Endodermal cell (in vitro differentiated cells): Measurements from ENCODE around the gene SLC2A1. TPM values are rescaled to one million over a fixed set of nuclear protein-coding genes. Genes with fewer than 3 reads are reported as not detected.
A peak's percentile ranks its signal among the peaks of the same experiment; 100 is the strongest.

Experiments
- DNase-seq: peaks from one replicate; pipeline ENCODE4 v3.0.0-alpha.2; 2017
- H3K27ac ChIP-seq: 2 replicates; pipeline ENCODE4 v1.5.1; 2013; ENCODE audit warnings: mild to moderate bottlenecking, low read depth, low read length, moderate library complexity
- H3K27me3 ChIP-seq: 2 replicates; pipeline ENCODE4 v1.6.1; 2013; ENCODE audit warnings: mild to moderate bottlenecking, low read length, moderate library complexity; ENCODE audit not compliant: insufficient read depth, control insufficient read depth, poor library complexity, severe bottlenecking
- H3K36me3 ChIP-seq: 2 replicates; pipeline ENCODE4 v1.7.0; 2013; ENCODE audit warnings: mild to moderate bottlenecking, low read length, moderate library complexity; ENCODE audit not compliant: control insufficient read depth, insufficient read depth
- H3K4me1 ChIP-seq: one replicate; pipeline ENCODE4 v1.7.0; 2013; ENCODE audit warnings: low read length; ENCODE audit not compliant: control insufficient read depth, insufficient read depth
- H3K4me3 ChIP-seq: 2 replicates; pipeline ENCODE4 v1.5.1; 2013; ENCODE audit warnings: mild to moderate bottlenecking, low read length, moderate library complexity
- H3K9ac ChIP-seq: 2 replicates; pipeline ENCODE4 v1.6.1; 2013; ENCODE audit warnings: mild to moderate bottlenecking, low read length, moderate library complexity; ENCODE audit not compliant: poor library complexity, severe bottlenecking; ENCODE audit errors: extremely low read depth
- H3K9me3 ChIP-seq: 2 replicates; pipeline ENCODE4 v1.6.1; 2013; ENCODE audit warnings: mild to moderate bottlenecking, low read length, moderate library complexity; ENCODE audit not compliant: control insufficient read depth
- H3K27ac Mint-ChIP-seq: 2 replicates; pipeline ENCODE4 v1.8.0; 2020; ENCODE audit warnings: mixed read lengths
- H3K27me3 Mint-ChIP-seq: 2 replicates; pipeline ENCODE4 v1.8.0; 2021; ENCODE audit warnings: mild to moderate bottlenecking, mixed read lengths; ENCODE audit not compliant: insufficient read depth
- H3K36me3 Mint-ChIP-seq: 2 replicates; pipeline ENCODE4 v1.8.0; 2020; ENCODE audit warnings: low read depth, mixed read lengths
- H3K4me1 Mint-ChIP-seq: 2 replicates; pipeline ENCODE4 v1.8.0; 2020; ENCODE audit warnings: mixed read lengths
- H3K4me3 Mint-ChIP-seq: 2 replicates; pipeline ENCODE4 v1.8.0; 2020; ENCODE audit warnings: mild to moderate bottlenecking, moderate library complexity, mixed read lengths
- H3K9me3 Mint-ChIP-seq: 2 replicates; pipeline ENCODE4 v1.8.0; 2020; ENCODE audit warnings: mild to moderate bottlenecking, mixed read lengths
- WGBS, 2 experiments: methylation state at CpG; one replicate each; pipeline versions ENCODE4 v1.1.5 to v1.1.7; 2013; ENCODE audit warnings: missing lambda C conversion rate in 2 of 2, mixed read lengths in 1 of 2; ENCODE audit not compliant: insufficient coverage in 1 of 2, insufficient read length in 1 of 2; 5-methylcytosine and 5-hydroxymethylcytosine counted together
- total RNA-seq, 2 donors: library from RNA; stranded (reverse); fragmentation: NEBNext Ultra II Directional in 1 of 2; extraction: Animal tissue kit (Norgen Biotek cat#: 25700) in 1 of 2; gene quantifications; 2 replicates in 1 of 2; 3 replicates in 1 of 2; pipeline ENCODE4 v1.2.1, GENCODE V29; 2021
- TF ChIP-seq, protein P1 (sequence below): fragments of 200-600 bp; sonication (generic); conservative IDR thresholded peaks from 2 replicates; pipeline ENCODE4 v1.5.0; 2021; ENCODE audit warnings: antibody characterized with exemption, mild to moderate bottlenecking

Gene SLC2A1
- total RNA-seq, 2 donors from 2014 or later: 42.5 to 69.7 TPM

- H3K9me3 Mint-ChIP-seq: no peaks in the 10 kb centered on the region
- H3K9ac ChIP-seq: no peak overlapping the region
- H3K27me3 ChIP-seq: no peaks in the 10 kb centered on the region
- no peaks in the 10 kb centered on the region for H3K36me3 ChIP-seq
- WGBS, 2 experiments: 90 to 100% methylated on average over 1 to 2 of the region's 2 CpGs
- H3K4me3 ChIP-seq: no peak overlapping the region
- no peak overlapping the region for H3K4me3 Mint-ChIP-seq
- H3K27me3 Mint-ChIP-seq: peaks cover 4% of the 10 kb centered on the region
- peaks cover 14% of the 10 kb centered on the region for H3K4me1 ChIP-seq
- peaks cover 33% of the 10 kb centered on the region for H3K4me1 Mint-ChIP-seq
- no peaks in the 10 kb centered on the region for H3K9me3 ChIP-seq
- no peaks in the 10 kb centered on the region for H3K36me3 Mint-ChIP-seq
- DNase-seq: no peak
- no peak overlapping the region for H3K27ac ChIP-seq
- TF ChIP-seq, protein P1, sequence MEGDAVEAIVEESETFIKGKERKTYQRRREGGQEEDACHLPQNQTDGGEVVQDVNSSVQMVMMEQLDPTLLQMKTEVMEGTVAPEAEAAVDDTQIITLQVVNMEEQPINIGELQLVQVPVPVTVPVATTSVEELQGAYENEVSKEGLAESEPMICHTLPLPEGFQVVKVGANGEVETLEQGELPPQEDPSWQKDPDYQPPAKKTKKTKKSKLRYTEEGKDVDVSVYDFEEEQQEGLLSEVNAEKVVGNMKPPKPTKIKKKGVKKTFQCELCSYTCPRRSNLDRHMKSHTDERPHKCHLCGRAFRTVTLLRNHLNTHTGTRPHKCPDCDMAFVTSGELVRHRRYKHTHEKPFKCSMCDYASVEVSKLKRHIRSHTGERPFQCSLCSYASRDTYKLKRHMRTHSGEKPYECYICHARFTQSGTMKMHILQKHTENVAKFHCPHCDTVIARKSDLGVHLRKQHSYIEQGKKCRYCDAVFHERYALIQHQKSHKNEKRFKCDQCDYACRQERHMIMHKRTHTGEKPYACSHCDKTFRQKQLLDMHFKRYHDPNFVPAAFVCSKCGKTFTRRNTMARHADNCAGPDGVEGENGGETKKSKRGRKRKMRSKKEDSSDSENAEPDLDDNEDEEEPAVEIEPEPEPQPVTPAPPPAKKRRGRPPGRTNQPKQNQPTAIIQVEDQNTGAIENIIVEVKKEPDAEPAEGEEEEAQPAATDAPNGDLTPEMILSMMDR: no peak
- no peak overlapping the region for H3K27ac Mint-ChIP-seq
Observed at GRCh38 chr1:42979036-42979430, 20.4 kb upstream of the SLC2A1 start.

DNA sequence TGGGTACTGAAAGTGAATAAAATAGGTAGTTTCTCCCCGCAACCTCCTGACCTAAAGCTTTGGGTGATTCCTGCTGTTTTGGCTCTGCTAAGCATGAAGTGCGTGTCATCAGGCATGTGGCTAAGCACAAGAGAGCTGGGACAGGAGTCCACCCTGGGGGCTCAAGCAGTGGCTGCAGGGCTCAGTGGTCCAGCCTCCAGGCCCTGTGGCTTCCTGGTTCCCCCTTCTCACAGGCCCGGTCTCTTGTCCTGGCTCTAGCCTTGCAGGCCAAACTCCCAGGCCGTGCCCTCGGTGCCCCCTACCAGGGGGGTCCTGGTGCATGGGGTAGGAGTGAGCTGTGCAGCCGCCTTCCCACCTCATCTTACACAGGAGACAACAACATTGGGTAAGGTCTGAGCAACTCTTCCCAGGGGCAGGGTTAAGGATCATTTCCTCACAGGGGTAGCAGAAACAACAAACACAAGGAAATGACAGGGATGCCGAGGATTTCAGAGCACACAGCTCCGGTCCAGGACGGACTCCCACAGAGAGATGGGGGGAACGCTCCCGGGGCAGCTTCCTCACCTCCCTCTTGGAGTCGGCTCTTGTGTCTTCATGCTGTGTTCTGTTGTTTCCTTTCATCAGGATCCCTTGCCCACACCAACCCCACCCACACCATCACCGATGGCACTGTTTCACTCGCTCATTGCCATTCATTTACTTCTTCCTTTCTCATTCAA is 19.8 kb upstream of the SLC2A1 start:
- Histone ChIP-seq H3K9me3 (no peaks in the 10 kb centered on the region), H3K27me3 (no peaks in the 10 kb centered on the region), H3K4me1 (peaks cover 14% of the 10 kb centered on the region), H3K27ac (no peak overlapping the region), H3K4me3 (no peak overlapping the region), H3K36me3 (no peaks in the 10 kb centered on the region), H3K9ac (no peak overlapping the region)
- Mint-ChIP-seq H3K4me1 (peaks cover 33% of the 10 kb centered on the region), H3K36me3 (no peaks in the 10 kb centered on the region), H3K27me3 (peaks cover 4% of the 10 kb centered on the region), H3K4me3 (no peak overlapping the region), H3K27ac (no peak overlapping the region), H3K9me3 (no peaks in the 10 kb centered on the region)
- TF ChIP-seq, protein P1: no peak
- 44 to 75% methylated on average over 11 to 14 of the region's 14 CpGs for WGBS, 2 experiments
- DNase-seq: peak; percentile 84

- WGBS, 2 experiments: 84 to 100% methylated on average over 1 of the region's 1 CpG
- Mint-ChIP-seq H3K36me3 (no peaks in the 10 kb centered on the region), H3K4me3 (no peak overlapping the region)
Observed at GRCh38 chr1:42977653-42978052, 19.0 kb upstream of the SLC2A1 start.

More at GRCh38 chr1:42977653-42978052, 19.0 kb upstream of the SLC2A1 start:
- H3K27ac Mint-ChIP-seq: no peak overlapping the region
- H3K9me3 ChIP-seq: no peaks in the 10 kb centered on the region
- H3K9me3 Mint-ChIP-seq: no peaks in the 10 kb centered on the region
- peaks cover 14% of the 10 kb centered on the region for H3K4me1 ChIP-seq
- H3K4me3 ChIP-seq: no peak overlapping the region
- H3K4me1 Mint-ChIP-seq: peaks cover 33% of the 10 kb centered on the region
- DNase-seq: no peak
- H3K27me3 ChIP-seq: no peaks in the 10 kb centered on the region
- H3K27ac ChIP-seq: no peak overlapping the region
- H3K9ac ChIP-seq: no peak overlapping the region
- H3K36me3 ChIP-seq: no peaks in the 10 kb centered on the region
- peaks cover 4% of the 10 kb centered on the region for H3K27me3 Mint-ChIP-seq
- TF ChIP-seq, protein P1: no peak
